HG03060 (cell line): Measurements from ENCODE around the gene SLC25A46.
"Not testable (repeated sequence)": the region's sequence is repeated elsewhere in the genome, so short reads cannot be mapped to it uniquely, and the experiment has no call there.

Source experiments
- ATAC-seq: cut with Tn5 transposase; IDR thresholded peaks from one replicate; pipeline ENCODE4 v1.9.1; 2021; ENCODE audit warnings: low read depth, moderate number of reproducible peaks; ENCODE audit not compliant: unreplicated experiment

SLC25A46 gene

GRCh38 chr5:110753600-110753999 lies 14.8 kb downstream of the SLC25A46 start:
- no peak for ATAC-seq

GRCh38 chr5:110754181-110754580 lies 15.4 kb downstream of the SLC25A46 start:
- ATAC-seq: no peak

DNA sequence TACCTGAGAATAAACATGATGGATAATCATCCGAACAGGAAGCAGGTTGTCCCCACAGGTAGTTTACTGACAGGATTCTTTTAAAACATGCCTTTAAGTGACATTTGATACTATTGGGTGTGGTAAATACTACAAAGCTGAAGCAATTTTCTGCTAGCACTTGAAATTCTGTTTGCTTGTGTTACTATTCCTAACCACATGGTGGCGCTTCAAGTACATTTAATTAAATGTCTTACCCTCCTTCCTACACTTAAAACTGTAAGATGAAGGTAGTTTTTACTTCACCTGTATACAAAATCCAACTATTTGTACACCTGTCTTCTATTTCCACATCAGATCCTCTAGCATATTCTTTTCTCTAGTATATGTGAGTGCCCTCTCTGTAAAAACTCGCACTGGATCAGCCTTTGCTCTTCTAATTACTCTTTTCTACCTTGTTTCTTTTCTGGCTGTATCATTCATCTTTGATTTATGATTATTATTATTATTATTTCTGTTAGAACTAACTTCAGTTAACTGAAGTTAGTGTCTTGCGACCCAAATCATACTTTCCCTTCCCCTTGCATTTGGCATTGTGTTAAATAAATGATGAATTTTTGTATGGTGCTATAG lies 18.4 kb downstream of the SLC25A46 start:
- no peak for ATAC-seq

DNA sequence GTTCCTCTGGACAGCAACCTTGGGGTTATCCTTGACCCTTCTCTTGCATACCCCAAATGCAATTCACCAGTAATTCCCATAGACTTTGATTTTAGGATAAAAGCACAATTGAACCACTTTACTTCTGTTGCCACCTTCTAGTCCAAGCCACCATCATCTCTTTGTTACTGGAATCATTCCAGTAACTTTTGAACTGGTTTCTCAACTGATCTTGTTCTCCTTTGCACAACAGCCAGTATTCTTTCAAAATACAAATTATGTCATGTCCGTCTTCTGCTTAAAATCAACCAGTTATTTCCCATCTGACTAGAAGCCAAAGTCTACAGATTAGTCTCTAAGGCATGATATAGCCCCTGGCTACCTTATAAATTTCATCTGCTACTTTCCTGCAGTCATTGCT lies 21.4 kb downstream of the SLC25A46 start:
- ATAC-seq: no peak

- ATAC-seq: no peak
Measured at GRCh38 chr5:110768138-110768860, 29.5 kb downstream of the SLC25A46 start.

DNA sequence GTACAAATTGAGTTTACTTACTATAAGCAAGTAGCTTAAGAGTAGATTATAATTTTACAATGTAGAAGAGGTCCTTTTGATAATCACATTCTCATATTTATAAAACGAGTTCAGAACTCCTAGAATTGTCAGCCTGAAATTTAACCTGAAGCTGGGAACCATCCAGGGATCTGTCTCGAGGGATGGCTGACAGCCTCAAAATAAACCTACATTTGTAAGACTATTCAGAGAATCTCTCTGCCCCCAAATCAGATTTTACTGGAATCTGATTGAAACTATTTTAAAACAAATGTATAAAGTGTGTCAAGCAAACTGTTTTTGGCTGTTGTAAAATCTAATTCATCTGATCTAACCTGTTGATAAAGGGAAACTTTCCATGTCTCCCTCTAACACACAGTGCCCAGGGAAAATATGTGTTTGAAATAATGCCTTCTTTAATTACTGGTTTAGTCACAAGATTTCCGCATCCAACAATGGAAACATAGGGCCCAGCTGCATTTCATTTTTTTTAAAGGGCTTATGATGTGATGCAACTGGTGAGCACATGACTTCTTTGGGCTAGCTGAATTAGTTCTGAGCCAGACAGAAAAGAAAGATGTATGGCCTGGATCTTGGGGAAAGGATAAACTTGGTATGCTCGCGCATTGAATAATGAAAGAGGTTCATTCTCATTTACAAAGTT lies 30.3 kb downstream of the SLC25A46 start:
- no peak for ATAC-seq

DNA sequence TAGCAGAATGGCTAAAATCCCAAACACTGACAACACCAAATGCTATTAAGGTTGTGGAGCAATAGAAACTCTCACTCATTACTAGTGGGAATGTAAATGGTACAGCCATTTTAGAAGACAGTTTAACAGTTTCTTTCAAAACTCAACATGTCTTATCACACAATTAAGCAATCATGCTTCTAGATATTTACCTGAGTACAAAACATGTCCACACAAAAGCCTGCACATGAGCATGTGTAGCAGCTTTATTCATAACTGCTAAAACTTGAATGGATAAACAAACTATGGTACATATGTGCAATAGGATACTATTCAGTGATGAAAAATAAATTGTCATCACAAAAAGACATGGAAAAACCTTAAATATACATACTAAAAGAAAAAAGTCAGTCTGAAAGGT lies 31.5 kb downstream of the SLC25A46 start:
- ATAC-seq: no peak

- ATAC-seq: no peak
Measured at GRCh38 chr5:110784901-110785300, 46.1 kb downstream of the SLC25A46 start.

GRCh38 chr5:110785356-110785755 lies 46.5 kb downstream of the SLC25A46 start:
- no peak for ATAC-seq

DNA sequence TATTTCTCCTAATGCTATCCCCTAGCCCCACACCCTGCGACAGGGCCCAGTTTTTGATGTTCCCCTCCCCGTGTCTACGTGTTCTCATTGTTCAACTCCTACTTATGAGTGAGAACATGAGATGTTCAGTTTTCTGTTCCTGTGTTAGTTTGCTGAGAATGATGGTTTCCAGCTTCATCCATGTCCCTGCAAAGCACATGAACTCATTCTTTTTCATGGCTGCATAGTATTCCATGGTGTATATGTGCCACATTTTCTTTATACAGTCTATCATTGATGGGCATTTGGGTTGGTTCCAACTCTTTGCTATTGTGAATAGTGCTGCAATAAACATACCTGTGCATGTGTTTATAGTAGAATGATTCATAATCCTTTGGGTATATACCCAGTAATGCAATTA lies 49.2 kb downstream of the SLC25A46 start:
- ATAC-seq: not testable (repeated sequence)

DNA sequence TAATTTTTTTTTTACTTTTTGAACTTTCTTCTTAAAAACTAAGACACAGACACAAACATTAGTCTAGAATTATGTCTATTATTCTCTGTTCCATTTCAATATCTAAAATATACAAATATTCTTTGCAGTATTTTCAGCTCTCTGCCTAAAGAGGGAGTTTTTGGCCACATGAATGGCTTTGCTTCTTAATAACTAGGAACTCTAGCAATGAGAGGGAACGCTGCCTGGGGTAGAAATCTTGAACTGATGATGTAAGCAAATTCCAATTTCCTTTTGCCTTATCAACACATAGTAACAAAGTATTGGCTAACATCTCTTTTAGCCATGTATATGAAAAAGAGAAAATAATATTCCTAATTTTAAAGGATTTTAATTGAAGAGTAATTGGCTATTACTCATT lies 51.9 kb downstream of the SLC25A46 start:
- no peak for ATAC-seq

GRCh38 chr5:110802998-110803397 lies 64.2 kb downstream of the SLC25A46 start:
- ATAC-seq: no peak

DNA sequence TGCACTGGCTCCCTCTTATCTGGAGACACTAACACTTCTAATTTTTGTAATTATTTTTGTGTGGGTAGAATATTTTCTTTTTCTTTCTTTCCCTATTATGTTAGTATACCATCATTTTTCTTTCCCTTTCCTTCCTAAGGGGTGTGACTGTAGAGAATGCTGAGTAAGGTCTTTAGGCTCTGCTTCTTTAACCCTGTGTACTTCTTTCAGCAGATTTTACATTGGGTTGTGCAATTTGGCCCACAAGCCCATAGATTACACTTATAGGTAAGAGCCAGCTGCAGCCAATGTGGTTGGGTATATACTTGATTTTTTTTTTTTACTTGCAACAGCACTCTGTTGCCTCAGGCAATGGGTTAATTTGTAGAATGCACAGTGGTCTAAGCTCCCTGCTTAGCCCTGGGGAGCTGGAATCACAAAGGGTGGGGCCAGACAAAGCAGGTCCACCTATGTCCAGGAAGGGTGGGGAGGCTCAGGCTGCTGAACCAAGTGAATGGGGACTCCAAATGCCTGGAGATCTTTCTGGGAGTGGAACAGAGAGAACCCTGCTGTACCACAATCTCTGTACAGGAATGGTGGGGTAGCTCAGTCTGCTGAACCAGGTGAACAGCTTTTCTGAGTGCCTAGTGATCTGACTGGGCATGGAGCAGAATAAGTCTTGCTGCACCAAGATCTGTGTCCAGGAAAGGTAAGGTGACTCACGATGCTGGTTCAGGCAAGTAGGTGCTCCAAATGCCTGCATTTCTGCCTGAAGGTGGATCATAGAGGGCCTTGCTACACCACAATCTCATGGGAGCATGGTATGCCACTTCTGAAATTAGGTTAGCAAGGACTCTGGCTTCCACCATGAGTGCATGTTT lies 64.9 kb downstream of the SLC25A46 start:
- ATAC-seq: no peak

DNA sequence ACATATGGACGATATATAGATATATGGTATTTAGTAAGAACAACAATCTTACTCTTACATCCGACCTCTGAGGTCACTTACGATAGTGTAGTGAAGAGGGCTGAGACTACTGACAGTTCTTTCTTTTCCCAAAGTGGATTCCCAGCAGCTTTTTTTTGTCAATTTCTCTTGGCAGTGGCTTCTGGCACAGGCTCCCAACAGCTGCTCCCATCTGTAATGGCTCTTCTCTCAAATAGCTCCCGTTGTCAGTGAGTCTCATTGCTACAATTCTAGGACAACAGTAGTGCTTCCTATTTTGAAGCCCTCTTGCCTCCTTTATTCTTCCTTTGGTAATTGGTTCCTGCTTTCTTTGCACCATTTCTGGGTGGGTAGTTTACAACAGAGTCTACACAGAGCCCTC lies 68.4 kb downstream of the SLC25A46 start:
- ATAC-seq: no peak

DNA sequence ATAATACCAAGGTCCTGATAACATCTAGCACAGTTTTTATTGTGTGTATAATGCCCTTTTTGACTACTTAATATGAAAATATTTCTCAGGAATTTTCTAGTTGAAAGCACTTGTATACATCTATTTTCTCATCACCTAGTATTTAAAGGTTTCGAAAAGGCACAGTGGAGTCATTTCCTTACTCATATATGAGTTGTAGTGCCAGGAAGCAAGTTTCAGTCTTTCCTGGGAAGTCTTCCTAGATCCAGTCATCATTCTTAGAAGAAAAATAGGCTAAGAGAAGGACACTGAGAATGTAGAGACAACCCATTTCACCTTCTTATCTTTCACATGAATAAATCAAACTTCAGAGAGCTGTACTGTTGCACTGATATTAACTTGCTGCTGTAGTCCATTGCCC lies 70.2 kb downstream of the SLC25A46 start:
- no peak for ATAC-seq
